ENCODE measurements around the gene CTTNBP2NL.

GRCh38 chr1:112368198-112368597, 27.8 kb upstream of the CTTNBP2NL start:
- TF ChIP-seq POLR2A (IDR thresholded peaks at IDR 0.05; ENCODE audit: low read length) (no peak), GATA1 (IDR thresholded peaks at IDR 0.05; ENCODE audit: low read depth, low read length) (no peak)

All from erythroblast (primary cell).